ENCODE measurements around the gene FUT6.

- TF ChIP-seq POLR2A (IDR thresholded peaks at IDR 0.05), result no peak
- TF ChIP-seq, protein P1, sequence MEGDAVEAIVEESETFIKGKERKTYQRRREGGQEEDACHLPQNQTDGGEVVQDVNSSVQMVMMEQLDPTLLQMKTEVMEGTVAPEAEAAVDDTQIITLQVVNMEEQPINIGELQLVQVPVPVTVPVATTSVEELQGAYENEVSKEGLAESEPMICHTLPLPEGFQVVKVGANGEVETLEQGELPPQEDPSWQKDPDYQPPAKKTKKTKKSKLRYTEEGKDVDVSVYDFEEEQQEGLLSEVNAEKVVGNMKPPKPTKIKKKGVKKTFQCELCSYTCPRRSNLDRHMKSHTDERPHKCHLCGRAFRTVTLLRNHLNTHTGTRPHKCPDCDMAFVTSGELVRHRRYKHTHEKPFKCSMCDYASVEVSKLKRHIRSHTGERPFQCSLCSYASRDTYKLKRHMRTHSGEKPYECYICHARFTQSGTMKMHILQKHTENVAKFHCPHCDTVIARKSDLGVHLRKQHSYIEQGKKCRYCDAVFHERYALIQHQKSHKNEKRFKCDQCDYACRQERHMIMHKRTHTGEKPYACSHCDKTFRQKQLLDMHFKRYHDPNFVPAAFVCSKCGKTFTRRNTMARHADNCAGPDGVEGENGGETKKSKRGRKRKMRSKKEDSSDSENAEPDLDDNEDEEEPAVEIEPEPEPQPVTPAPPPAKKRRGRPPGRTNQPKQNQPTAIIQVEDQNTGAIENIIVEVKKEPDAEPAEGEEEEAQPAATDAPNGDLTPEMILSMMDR (IDR thresholded peaks at IDR 0.05), result no peak
Observed at GRCh38 chr19:5821521-5822180, 17.9 kb downstream of the FUT6 start.
